Neural progenitor cell (in vitro differentiated cells): ENCODE measurements around the gene RORB. TPM values are rescaled to one million over a fixed set of nuclear protein-coding genes. Genes with fewer than 3 reads are reported as not detected.

Experiments
- DNase-seq: peaks from one replicate; pipeline ENCODE4 v3.0.0-alpha.2; 2016; ENCODE audit warnings: low spot score
- H2AFZ ChIP-seq: fragments of 200-600 bp; sonication (generic); replicated peaks from 2 replicates; pipeline ENCODE4 v1.6.1; 2016; ENCODE audit warnings: antibody characterized with exemption
- H3F3A ChIP-seq: fragments of 200-600 bp; sonication (generic); 2 replicates; pipeline ENCODE4 v1.6.1; 2016; ENCODE audit warnings: antibody characterized with exemption, low read depth
- H3K27ac ChIP-seq: fragments of 200-600 bp; sonication (generic); 2 replicates; pipeline ENCODE4 v1.5.1; 2016; ENCODE audit warnings: mild to moderate bottlenecking
- H3K27me3 ChIP-seq: fragments of 200-600 bp; sonication (generic); 2 replicates; pipeline ENCODE4 v1.6.1; 2016; ENCODE audit warnings: mild to moderate bottlenecking, moderate library complexity
- H3K36me3 ChIP-seq: fragments of 200-600 bp; sonication (generic); 2 replicates; pipeline ENCODE4 v1.5.1; 2016
- H3K4me1 ChIP-seq: fragments of 200-600 bp; sonication (generic); 2 replicates; pipeline ENCODE4 v1.6.1; 2016; ENCODE audit warnings: mixed run types
- H3K4me2 ChIP-seq: fragments of 200-600 bp; sonication (generic); 2 replicates; pipeline ENCODE4 v1.6.1; 2016
- H3K4me3 ChIP-seq: fragments of 200-600 bp; sonication (generic); 2 replicates; pipeline ENCODE4 v1.5.1; 2016
- H3K79me2 ChIP-seq: fragments of 200-600 bp; sonication (generic); 2 replicates; pipeline ENCODE4 v1.6.1; 2016; ENCODE audit warnings: low read depth
- H3K9ac ChIP-seq: fragments of 200-600 bp; sonication (generic); 2 replicates; pipeline ENCODE4 v1.6.1; 2016
- H3K9me3 ChIP-seq: fragments of 200-600 bp; sonication (generic); 2 replicates; pipeline ENCODE4 v1.5.1; 2016; ENCODE audit warnings: low read depth
- H4K20me1 ChIP-seq: fragments of 200-600 bp; sonication (generic); 2 replicates; pipeline ENCODE4 v1.6.1; 2016; ENCODE audit warnings: low read depth
- H3K27ac Mint-ChIP-seq: 3 replicates; pipeline ENCODE4 v1.8.0; 2021; ENCODE audit warnings: mixed read lengths
- H3K27me3 Mint-ChIP-seq: 2 replicates; pipeline ENCODE4 v1.8.0; 2022; ENCODE audit warnings: low read depth, mild to moderate bottlenecking, inconsistent platforms, moderate library complexity, mixed read lengths; ENCODE audit not compliant: insufficient read depth
- H3K36me3 Mint-ChIP-seq: 3 replicates; pipeline ENCODE4 v1.8.0; 2021; ENCODE audit warnings: mixed read lengths
- H3K4me1 Mint-ChIP-seq: 3 replicates; pipeline ENCODE4 v1.8.0; 2021; ENCODE audit warnings: mixed read lengths
- H3K4me3 Mint-ChIP-seq: 3 replicates; pipeline ENCODE4 v1.8.0; 2021; ENCODE audit warnings: mild to moderate bottlenecking, moderate library complexity, mixed read lengths
- H3K9me3 Mint-ChIP-seq: 3 replicates; pipeline ENCODE4 v1.8.0; 2020; ENCODE audit warnings: mixed read lengths
- EZH2 ChIP-seq: fragments of 200-600 bp; sonication (generic); IDR thresholded peaks from 2 replicates; pipeline ENCODE4 v1.6.1; 2017; ENCODE audit warnings: antibody characterized with exemption, mild to moderate bottlenecking, moderate library complexity
- EZH2phosphoT487 ChIP-seq: fragments of 200-600 bp; sonication (generic); IDR thresholded peaks from 2 replicates; pipeline ENCODE4 v1.6.1; 2017; ENCODE audit warnings: antibody characterized with exemption
- total RNA-seq: library from RNA; depleted of rRNA; stranded (reverse); fragments of >200 nt; gene quantifications from 2 replicates; pipeline ENCODE4 v1.2.3, GENCODE V29; 2015; ENCODE audit warnings: low replicate concordance
- TF ChIP-seq, protein P1 (sequence below): fragments of 200-600 bp; sonication (generic); IDR thresholded peaks from 2 replicates; pipeline ENCODE4 v1.5.1; 2017; ENCODE audit warnings: antibody characterized with exemption, mild to moderate bottlenecking

The RORB gene
- total RNA-seq, 1 donor from 2014 or later, result 4.2 TPM

- H3K27me3 ChIP-seq, result peaks cover 57% of the 10 kb centered on the region
- peaks cover 2% of the 10 kb centered on the region for H3K9me3 Mint-ChIP-seq
- H3K79me2 ChIP-seq, result no peaks in the 10 kb centered on the region
- TF ChIP-seq, protein P1, sequence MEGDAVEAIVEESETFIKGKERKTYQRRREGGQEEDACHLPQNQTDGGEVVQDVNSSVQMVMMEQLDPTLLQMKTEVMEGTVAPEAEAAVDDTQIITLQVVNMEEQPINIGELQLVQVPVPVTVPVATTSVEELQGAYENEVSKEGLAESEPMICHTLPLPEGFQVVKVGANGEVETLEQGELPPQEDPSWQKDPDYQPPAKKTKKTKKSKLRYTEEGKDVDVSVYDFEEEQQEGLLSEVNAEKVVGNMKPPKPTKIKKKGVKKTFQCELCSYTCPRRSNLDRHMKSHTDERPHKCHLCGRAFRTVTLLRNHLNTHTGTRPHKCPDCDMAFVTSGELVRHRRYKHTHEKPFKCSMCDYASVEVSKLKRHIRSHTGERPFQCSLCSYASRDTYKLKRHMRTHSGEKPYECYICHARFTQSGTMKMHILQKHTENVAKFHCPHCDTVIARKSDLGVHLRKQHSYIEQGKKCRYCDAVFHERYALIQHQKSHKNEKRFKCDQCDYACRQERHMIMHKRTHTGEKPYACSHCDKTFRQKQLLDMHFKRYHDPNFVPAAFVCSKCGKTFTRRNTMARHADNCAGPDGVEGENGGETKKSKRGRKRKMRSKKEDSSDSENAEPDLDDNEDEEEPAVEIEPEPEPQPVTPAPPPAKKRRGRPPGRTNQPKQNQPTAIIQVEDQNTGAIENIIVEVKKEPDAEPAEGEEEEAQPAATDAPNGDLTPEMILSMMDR, result no peak
- TF ChIP-seq EZH2phosphoT487 (peak; percentile 26), EZH2 (no peak)
- H3K9me3 ChIP-seq, result no peaks in the 10 kb centered on the region
- peaks cover 8% of the 10 kb centered on the region for H4K20me1 ChIP-seq
- peak overlapping the region; percentile 79 for H3K4me2 ChIP-seq
- peaks cover 6% of the 10 kb centered on the region for H3K4me1 ChIP-seq
- no peaks in the 10 kb centered on the region for H3K36me3 ChIP-seq
- no peak overlapping the region for H3K27ac ChIP-seq
- DNase-seq, result peak; percentile 10
- peaks cover 20% of the 10 kb centered on the region for H3K4me1 Mint-ChIP-seq
- H3K9ac ChIP-seq, result no peak overlapping the region
- peak overlapping the region; percentile 71 for H3K4me3 ChIP-seq
- peaks cover 30% of the 10 kb centered on the region for H3K27me3 Mint-ChIP-seq
- H3K27ac Mint-ChIP-seq, result no peak overlapping the region
- H3K36me3 Mint-ChIP-seq, result no peaks in the 10 kb centered on the region
- H2AFZ ChIP-seq, result peak overlapping the region; percentile 85
- peak overlapping the region; percentile 93 for H3K4me3 Mint-ChIP-seq
- peaks cover 12% of the 10 kb centered on the region for H3F3A ChIP-seq
Observed at GRCh38 chr9:74496406-74496805, 729 bp upstream of the RORB start.

GRCh38 chr9:74497748-74498620, 849 bp downstream of the RORB start:
- Histone ChIP-seq H3K79me2 (no peaks in the 10 kb centered on the region), H3K4me2 (peak overlapping the region; percentile 79), H3K4me3 (peak overlapping the region; percentile 71), H3K4me1 (peaks cover 6% of the 10 kb centered on the region), H2AFZ (peak overlapping the region; percentile 98), H3K9me3 (no peaks in the 10 kb centered on the region), H3K27me3 (peaks cover 73% of the 10 kb centered on the region), H3K9ac (no peak overlapping the region), H3K27ac (no peak overlapping the region), H3K36me3 (no peaks in the 10 kb centered on the region), H3F3A (peaks cover 12% of the 10 kb centered on the region), H4K20me1 (peaks cover 8% of the 10 kb centered on the region)
- DNase-seq, result peak; percentile 65
- H3K4me1 Mint-ChIP-seq, result peaks cover 20% of the 10 kb centered on the region
- H3K27ac Mint-ChIP-seq, result peak overlapping the region; percentile 95
- peaks cover 2% of the 10 kb centered on the region for H3K9me3 Mint-ChIP-seq
- H3K27me3 Mint-ChIP-seq, result peaks cover 33% of the 10 kb centered on the region
- no peaks in the 10 kb centered on the region for H3K36me3 Mint-ChIP-seq
- H3K4me3 Mint-ChIP-seq, result peak overlapping the region; percentile 93
- TF ChIP-seq EZH2 (peak; percentile 77), EZH2phosphoT487 (peak; percentile 22)
- TF ChIP-seq, protein P1, result no peak

DNA sequence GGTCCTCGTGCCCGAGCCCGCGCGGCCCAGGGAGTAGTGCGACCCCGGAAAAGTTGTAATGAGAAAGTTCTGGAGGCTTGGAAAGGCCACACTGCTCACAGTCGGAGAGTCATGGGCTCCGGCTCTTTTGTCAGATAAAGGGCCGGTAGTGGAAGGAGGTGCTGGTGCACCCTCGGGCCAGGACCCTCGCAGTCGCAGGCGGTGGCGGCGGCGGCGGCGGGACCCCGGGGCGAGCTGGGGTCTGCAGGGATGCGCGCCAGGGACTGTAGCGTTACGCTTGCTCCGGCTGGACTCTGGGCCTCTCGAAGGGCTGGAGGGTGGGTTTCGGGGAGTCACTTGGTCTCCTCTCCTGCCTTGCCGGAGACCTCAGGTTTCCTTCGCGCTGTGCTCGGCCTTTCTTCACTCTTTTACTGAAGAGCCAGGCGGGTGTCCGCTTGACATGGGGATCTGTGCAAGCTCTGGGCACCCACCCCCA, 1.5 kb downstream of the RORB start:
- H3K4me3 Mint-ChIP-seq, result peak overlapping the region; percentile 93
- Histone ChIP-seq H3F3A (peaks cover 12% of the 10 kb centered on the region), H2AFZ (peak overlapping the region; percentile 98), H3K79me2 (no peaks in the 10 kb centered on the region), H3K4me3 (peak overlapping the region; percentile 71), H3K4me1 (peaks cover 6% of the 10 kb centered on the region), H3K9me3 (no peaks in the 10 kb centered on the region), H4K20me1 (peaks cover 8% of the 10 kb centered on the region), H3K9ac (no peak overlapping the region), H3K36me3 (no peaks in the 10 kb centered on the region), H3K27ac (no peak overlapping the region), H3K27me3 (peaks cover 80% of the 10 kb centered on the region), H3K4me2 (peak overlapping the region; percentile 79)
- no peak for TF ChIP-seq EZH2
- TF ChIP-seq EZH2phosphoT487, result peak; percentile 40
- peaks cover 2% of the 10 kb centered on the region for H3K9me3 Mint-ChIP-seq
- H3K4me1 Mint-ChIP-seq, result peaks cover 20% of the 10 kb centered on the region
- no peak overlapping the region for H3K27ac Mint-ChIP-seq
- DNase-seq, result no peak
- peaks cover 33% of the 10 kb centered on the region for H3K27me3 Mint-ChIP-seq
- no peaks in the 10 kb centered on the region for H3K36me3 Mint-ChIP-seq
